ENCODE measurements around the gene CIC. TPM values are rescaled to one million over a fixed set of nuclear protein-coding genes. Genes with fewer than 3 reads are reported as not detected.

The CIC gene
- total and polyA plus RNA-seq, 2 of the 13 experiments (the other 11 are each of a cell fraction or from before 2014, with no cell fraction given): 5.9 to 8.0 TPM

- TF ChIP-seq, protein P1, sequence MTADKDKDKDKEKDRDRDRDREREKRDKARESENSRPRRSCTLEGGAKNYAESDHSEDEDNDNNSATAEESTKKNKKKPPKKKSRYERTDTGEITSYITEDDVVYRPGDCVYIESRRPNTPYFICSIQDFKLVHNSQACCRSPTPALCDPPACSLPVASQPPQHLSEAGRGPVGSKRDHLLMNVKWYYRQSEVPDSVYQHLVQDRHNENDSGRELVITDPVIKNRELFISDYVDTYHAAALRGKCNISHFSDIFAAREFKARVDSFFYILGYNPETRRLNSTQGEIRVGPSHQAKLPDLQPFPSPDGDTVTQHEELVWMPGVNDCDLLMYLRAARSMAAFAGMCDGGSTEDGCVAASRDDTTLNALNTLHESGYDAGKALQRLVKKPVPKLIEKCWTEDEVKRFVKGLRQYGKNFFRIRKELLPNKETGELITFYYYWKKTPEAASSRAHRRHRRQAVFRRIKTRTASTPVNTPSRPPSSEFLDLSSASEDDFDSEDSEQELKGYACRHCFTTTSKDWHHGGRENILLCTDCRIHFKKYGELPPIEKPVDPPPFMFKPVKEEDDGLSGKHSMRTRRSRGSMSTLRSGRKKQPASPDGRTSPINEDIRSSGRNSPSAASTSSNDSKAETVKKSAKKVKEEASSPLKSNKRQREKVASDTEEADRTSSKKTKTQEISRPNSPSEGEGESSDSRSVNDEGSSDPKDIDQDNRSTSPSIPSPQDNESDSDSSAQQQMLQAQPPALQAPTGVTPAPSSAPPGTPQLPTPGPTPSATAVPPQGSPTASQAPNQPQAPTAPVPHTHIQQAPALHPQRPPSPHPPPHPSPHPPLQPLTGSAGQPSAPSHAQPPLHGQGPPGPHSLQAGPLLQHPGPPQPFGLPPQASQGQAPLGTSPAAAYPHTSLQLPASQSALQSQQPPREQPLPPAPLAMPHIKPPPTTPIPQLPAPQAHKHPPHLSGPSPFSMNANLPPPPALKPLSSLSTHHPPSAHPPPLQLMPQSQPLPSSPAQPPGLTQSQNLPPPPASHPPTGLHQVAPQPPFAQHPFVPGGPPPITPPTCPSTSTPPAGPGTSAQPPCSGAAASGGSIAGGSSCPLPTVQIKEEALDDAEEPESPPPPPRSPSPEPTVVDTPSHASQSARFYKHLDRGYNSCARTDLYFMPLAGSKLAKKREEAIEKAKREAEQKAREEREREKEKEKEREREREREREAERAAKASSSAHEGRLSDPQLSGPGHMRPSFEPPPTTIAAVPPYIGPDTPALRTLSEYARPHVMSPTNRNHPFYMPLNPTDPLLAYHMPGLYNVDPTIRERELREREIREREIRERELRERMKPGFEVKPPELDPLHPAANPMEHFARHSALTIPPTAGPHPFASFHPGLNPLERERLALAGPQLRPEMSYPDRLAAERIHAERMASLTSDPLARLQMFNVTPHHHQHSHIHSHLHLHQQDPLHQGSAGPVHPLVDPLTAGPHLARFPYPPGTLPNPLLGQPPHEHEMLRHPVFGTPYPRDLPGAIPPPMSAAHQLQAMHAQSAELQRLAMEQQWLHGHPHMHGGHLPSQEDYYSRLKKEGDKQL (CRISPR knock-in tag; IDR thresholded peaks at IDR 0.05; ENCODE audit: low read depth): no peak
- TF ChIP-seq CEBPG (CRISPR knock-in tag; IDR thresholded peaks at IDR 0.05): no peak
- no peak for TF ChIP-seq ZNF660 (CRISPR knock-in tag; IDR thresholded peaks at IDR 0.05; ENCODE audit: borderline replicate concordance, low read depth)
- TF ChIP-seq, protein P2, sequence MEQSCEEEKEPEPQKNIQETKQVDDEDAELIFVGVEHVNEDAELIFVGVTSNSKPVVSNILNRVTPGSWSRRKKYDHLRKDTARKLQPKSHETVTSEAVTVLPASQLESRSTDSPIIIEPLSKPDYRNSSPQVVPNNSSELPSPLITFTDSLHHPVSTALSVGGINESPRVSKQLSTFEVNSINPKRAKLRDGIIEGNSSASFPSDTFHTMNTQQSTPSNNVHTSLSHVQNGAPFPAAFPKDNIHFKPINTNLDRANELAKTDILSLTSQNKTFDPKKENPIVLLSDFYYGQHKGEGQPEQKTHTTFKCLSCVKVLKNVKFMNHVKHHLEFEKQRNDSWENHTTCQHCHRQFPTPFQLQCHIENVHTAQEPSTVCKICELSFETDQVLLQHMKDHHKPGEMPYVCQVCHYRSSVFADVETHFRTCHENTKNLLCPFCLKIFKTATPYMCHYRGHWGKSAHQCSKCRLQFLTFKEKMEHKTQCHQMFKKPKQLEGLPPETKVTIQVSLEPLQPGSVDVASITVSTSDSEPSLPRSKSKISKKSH (CRISPR knock-in tag; IDR thresholded peaks at IDR 0.05; ENCODE audit: borderline replicate concordance): no peak
- TF ChIP-seq ZNF546 (CRISPR knock-in tag; conservative IDR thresholded peaks at IDR 0.05): no peak
- no peak for TF ChIP-seq NKX3-1 (CRISPR knock-in tag; IDR thresholded peaks at IDR 0.05)
- TF ChIP-seq ZNF512B (CRISPR knock-in tag; IDR thresholded peaks at IDR 0.05; ENCODE audit: borderline replicate concordance): no peak
- no peak for TF ChIP-seq PLRG1 (conservative IDR thresholded peaks at IDR 0.05)
- TF ChIP-seq, protein P3, sequence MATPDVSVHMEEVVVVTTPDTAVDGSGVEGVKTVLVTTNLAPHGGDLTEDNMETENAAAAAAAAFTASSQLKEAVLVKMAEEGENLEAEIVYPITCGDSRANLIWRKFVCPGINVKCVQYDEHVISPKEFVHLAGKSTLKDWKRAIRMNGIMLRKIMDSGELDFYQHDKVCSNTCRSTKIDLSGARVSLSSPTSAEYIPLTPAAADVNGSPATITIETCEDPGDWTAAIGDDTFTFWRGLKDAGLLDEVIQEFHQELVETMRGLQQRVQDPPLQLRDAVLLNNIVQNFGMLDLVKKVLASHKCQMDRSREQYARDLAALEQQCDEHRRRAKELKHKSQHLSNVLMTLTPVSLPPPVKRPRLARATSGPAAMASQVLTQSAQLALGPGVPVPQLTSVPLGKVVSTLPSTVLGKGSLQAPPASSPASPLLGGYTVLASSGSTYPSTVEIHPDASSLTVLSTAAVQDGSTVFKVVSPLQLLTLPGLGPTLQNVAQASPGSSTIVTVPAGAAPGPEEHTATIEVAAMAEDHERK (CRISPR knock-in tag; IDR thresholded peaks at IDR 0.05; ENCODE audit: low read depth): no peak
- TF ChIP-seq, protein P4, sequence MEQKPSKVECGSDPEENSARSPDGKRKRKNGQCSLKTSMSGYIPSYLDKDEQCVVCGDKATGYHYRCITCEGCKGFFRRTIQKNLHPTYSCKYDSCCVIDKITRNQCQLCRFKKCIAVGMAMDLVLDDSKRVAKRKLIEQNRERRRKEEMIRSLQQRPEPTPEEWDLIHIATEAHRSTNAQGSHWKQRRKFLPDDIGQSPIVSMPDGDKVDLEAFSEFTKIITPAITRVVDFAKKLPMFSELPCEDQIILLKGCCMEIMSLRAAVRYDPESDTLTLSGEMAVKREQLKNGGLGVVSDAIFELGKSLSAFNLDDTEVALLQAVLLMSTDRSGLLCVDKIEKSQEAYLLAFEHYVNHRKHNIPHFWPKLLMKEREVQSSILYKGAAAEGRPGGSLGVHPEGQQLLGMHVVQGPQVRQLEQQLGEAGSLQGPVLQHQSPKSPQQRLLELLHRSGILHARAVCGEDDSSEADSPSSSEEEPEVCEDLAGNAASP (CRISPR knock-in tag; IDR thresholded peaks at IDR 0.05; ENCODE audit: borderline replicate concordance): no peak
- TF ChIP-seq RFX5 (IDR thresholded peaks at IDR 0.05; ENCODE audit: low read depth, low read length): no peak
- no peak for TF ChIP-seq MATR3 (CRISPR knock-in tag; IDR thresholded peaks at IDR 0.05)
- no peak for TF ChIP-seq ZNF782 (CRISPR knock-in tag; IDR thresholded peaks at IDR 0.05; ENCODE audit: borderline replicate concordance)
- no peak for TF ChIP-seq ETV6 (CRISPR knock-in tag; conservative IDR thresholded peaks at IDR 0.05)
- TF ChIP-seq, protein P5, sequence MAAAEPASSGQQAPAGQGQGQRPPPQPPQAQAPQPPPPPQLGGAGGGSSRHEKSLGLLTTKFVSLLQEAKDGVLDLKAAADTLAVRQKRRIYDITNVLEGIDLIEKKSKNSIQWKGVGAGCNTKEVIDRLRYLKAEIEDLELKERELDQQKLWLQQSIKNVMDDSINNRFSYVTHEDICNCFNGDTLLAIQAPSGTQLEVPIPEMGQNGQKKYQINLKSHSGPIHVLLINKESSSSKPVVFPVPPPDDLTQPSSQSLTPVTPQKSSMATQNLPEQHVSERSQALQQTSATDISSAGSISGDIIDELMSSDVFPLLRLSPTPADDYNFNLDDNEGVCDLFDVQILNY (CRISPR knock-in tag; conservative IDR thresholded peaks at IDR 0.05): no peak
Measured at GRCh38 chr19:42281146-42281826, 12.2 kb downstream of the CIC start (continued).
